Measurements from ENCODE around the gene VGLL1.
A peak's percentile ranks its signal among the peaks of the same experiment; 100 is the strongest.

VGLL1 gene

DNA sequence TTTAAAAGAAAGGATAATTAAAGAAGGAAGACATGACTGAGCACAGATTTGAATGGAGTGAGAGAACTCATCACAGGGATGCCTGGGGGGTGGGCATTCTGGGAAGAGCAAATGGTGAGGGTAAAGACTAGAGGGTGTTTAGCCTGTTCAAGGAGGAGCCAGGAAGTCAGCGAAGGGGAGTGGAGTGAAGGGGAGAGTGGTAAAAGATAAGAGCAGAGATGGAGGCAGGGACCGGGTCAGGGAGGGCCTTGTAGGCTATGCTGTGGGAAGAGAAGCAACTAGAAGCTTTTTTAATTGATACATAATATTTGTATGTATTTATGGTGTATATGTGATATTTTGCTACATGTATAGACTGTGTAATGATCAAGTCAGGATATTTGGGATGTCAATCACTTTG is 2.2 kb upstream of the VGLL1 start:
- Histone ChIP-seq H3K27ac (no peak overlapping the region), H3K4me1 (no peaks in the 10 kb centered on the region), H2AFZ (no peak overlapping the region), H3K4me2 (ENCODE audit: low read length) (no peak overlapping the region), H3K9ac (no peak overlapping the region), H3K4me3 (ENCODE audit: low read depth, low read length) (no peak overlapping the region), H3K9me3 (ENCODE audit: control insufficient read depth, low read length) (no peaks in the 10 kb centered on the region), H3K36me3 (ENCODE audit: control insufficient read depth, insufficient read depth, low read length) (no peaks in the 10 kb centered on the region), H3K27me3 (ENCODE audit: control insufficient read depth, insufficient read depth, low read length) (no peaks in the 10 kb centered on the region), H3K79me2 (no peaks in the 10 kb centered on the region)
- TF ChIP-seq CTCF (IDR thresholded peaks at IDR 0.05): no peak

DNA sequence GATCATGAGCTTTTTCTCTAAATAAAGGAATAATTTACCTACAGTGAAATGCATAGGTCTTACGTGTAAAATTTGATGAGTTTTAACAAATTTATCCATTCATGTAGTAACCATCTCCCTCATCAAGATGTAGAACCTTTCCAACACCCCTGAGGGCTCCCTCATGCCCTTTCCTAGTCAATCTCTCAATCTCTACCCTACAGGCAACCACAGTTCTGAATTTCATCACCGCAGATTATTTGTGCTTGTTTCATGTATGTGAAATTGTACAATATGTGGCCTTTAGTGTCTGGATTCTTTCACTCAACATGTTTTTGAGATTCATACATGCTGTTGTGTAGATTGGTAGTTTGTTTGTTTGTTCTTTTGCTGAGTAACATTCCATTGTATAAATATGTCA is 2.1 kb downstream of the VGLL1 start:
- H3K4me2 ChIP-seq (ENCODE audit: low read length): no peak overlapping the region
- H2AFZ ChIP-seq: no peak overlapping the region
- H3K27me3 ChIP-seq (ENCODE audit: control insufficient read depth, insufficient read depth, low read length): no peaks in the 10 kb centered on the region
- no peaks in the 10 kb centered on the region for H3K79me2 ChIP-seq
- H3K27ac ChIP-seq: no peak overlapping the region
- H3K4me1 ChIP-seq: no peaks in the 10 kb centered on the region
- no peak for TF ChIP-seq CTCF (IDR thresholded peaks at IDR 0.05)
- no peaks in the 10 kb centered on the region for H3K36me3 ChIP-seq (ENCODE audit: control insufficient read depth, insufficient read depth, low read length)
- no peak overlapping the region for H3K9ac ChIP-seq
- no peak overlapping the region for H3K4me3 ChIP-seq (ENCODE audit: low read depth, low read length)
- H3K9me3 ChIP-seq (ENCODE audit: control insufficient read depth, low read length): no peaks in the 10 kb centered on the region

DNA sequence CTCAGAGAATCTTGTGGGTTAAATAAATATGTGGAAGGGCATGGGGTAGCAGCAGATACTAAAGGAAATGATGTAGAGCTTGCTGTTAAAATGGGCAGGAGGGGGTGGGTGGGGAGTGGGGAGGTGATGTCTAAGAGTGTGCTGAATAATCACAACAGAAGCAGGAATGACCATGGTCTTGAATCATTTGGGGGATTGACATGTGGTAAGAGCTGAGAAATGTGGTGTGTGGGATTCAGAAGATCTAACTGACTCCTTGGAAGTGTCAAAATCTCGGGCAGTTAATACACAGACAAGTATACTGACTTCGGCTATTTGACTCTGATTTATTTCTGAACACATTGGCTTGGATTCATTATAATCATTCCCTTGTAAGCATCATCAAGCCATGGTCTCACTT is 6.8 kb downstream of the VGLL1 start:
- Histone ChIP-seq H3K27ac (no peak overlapping the region), H3K36me3 (ENCODE audit: control insufficient read depth, insufficient read depth, low read length) (no peaks in the 10 kb centered on the region), H3K79me2 (no peaks in the 10 kb centered on the region), H3K4me3 (ENCODE audit: low read depth, low read length) (no peak overlapping the region), H3K9ac (no peak overlapping the region), H2AFZ (no peak overlapping the region), H3K27me3 (ENCODE audit: control insufficient read depth, insufficient read depth, low read length) (no peaks in the 10 kb centered on the region), H3K4me1 (no peaks in the 10 kb centered on the region), H3K9me3 (ENCODE audit: control insufficient read depth, low read length) (no peaks in the 10 kb centered on the region), H3K4me2 (ENCODE audit: low read length) (no peak overlapping the region)
- TF ChIP-seq CTCF (IDR thresholded peaks at IDR 0.05): no peak

GRCh38 chrX:136540226-136540625 is 8.2 kb downstream of the VGLL1 start:
- H3K27ac ChIP-seq: no peak overlapping the region
- no peaks in the 10 kb centered on the region for H3K4me1 ChIP-seq
- no peaks in the 10 kb centered on the region for H3K27me3 ChIP-seq (ENCODE audit: control insufficient read depth, insufficient read depth, low read length)
- no peak overlapping the region for H3K4me3 ChIP-seq (ENCODE audit: low read depth, low read length)
- no peak overlapping the region for H2AFZ ChIP-seq
- no peak overlapping the region for H3K4me2 ChIP-seq (ENCODE audit: low read length)
- H3K9me3 ChIP-seq (ENCODE audit: control insufficient read depth, low read length): no peaks in the 10 kb centered on the region
- TF ChIP-seq CTCF (IDR thresholded peaks at IDR 0.05): no peak
- no peak overlapping the region for H3K9ac ChIP-seq
- no peaks in the 10 kb centered on the region for H3K79me2 ChIP-seq
- H3K36me3 ChIP-seq (ENCODE audit: control insufficient read depth, insufficient read depth, low read length): no peaks in the 10 kb centered on the region

GRCh38 chrX:136541294-136541693 is 9.3 kb downstream of the VGLL1 start:
- H2AFZ ChIP-seq: peak overlapping the region; percentile 42
- no peaks in the 10 kb centered on the region for H3K79me2 ChIP-seq
- H3K9ac ChIP-seq: no peak overlapping the region
- H3K9me3 ChIP-seq (ENCODE audit: control insufficient read depth, low read length): no peaks in the 10 kb centered on the region
- H3K4me2 ChIP-seq (ENCODE audit: low read length): no peak overlapping the region
- H3K4me1 ChIP-seq: no peaks in the 10 kb centered on the region
- no peak overlapping the region for H3K27ac ChIP-seq
- no peaks in the 10 kb centered on the region for H3K36me3 ChIP-seq (ENCODE audit: control insufficient read depth, insufficient read depth, low read length)
- TF ChIP-seq CTCF (IDR thresholded peaks at IDR 0.05): no peak
- no peaks in the 10 kb centered on the region for H3K27me3 ChIP-seq (ENCODE audit: control insufficient read depth, insufficient read depth, low read length)
- no peak overlapping the region for H3K4me3 ChIP-seq (ENCODE audit: low read depth, low read length)

Measured in parathyroid adenoma (tissue), 2 donors.